Measurements from ENCODE around the gene DYNC1H1.

- TF ChIP-seq, protein P1, sequence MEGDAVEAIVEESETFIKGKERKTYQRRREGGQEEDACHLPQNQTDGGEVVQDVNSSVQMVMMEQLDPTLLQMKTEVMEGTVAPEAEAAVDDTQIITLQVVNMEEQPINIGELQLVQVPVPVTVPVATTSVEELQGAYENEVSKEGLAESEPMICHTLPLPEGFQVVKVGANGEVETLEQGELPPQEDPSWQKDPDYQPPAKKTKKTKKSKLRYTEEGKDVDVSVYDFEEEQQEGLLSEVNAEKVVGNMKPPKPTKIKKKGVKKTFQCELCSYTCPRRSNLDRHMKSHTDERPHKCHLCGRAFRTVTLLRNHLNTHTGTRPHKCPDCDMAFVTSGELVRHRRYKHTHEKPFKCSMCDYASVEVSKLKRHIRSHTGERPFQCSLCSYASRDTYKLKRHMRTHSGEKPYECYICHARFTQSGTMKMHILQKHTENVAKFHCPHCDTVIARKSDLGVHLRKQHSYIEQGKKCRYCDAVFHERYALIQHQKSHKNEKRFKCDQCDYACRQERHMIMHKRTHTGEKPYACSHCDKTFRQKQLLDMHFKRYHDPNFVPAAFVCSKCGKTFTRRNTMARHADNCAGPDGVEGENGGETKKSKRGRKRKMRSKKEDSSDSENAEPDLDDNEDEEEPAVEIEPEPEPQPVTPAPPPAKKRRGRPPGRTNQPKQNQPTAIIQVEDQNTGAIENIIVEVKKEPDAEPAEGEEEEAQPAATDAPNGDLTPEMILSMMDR (IDR thresholded peaks at IDR 0.05): no peak
- TF ChIP-seq POLR2A (IDR thresholded peaks at IDR 0.05) (no peak), EP300 (IDR thresholded peaks at IDR 0.05) (no peak)
These were observed 24.0 kb downstream of the DYNC1H1 start for GRCh38 chr14:101988377-101988776.

Data from gastroesophageal sphincter (tissue), 3 donors.